Sigmoid colon (tissue), 7 donors: Measurements from ENCODE around the gene PSORS1C1. TPM values are rescaled to one million over a fixed set of nuclear protein-coding genes. Genes with fewer than 3 reads are reported as not detected.
"Not testable (repeated sequence)": the region's sequence is repeated elsewhere in the genome, so short reads cannot be mapped to it uniquely, and the experiment has no call there.

Source experiments
- DNase-seq: peaks from one replicate; pipeline ENCODE4 v3.0.0-alpha.2; 2019
- H3K27ac ChIP-seq, 4 donors: fragments of 200-600 bp; sonication (generic); one replicate each; pipeline ENCODE4 v1.5.1; 2016 to 2019; ENCODE audit warnings: mild to moderate bottlenecking in 1 of 4
- H3K27me3 ChIP-seq, 3 donors: fragments of 200-600 bp; sonication (generic); one replicate each; pipeline ENCODE4 v1.5.1; 2019; ENCODE audit warnings: mild to moderate bottlenecking in 1 of 3
- H3K36me3 ChIP-seq, 4 donors: fragments of 200-600 bp; sonication (generic); one replicate each; pipeline ENCODE4 v1.5.1; 2016 to 2019
- H3K4me1 ChIP-seq, 4 donors: fragments of 200-600 bp; sonication (generic); one replicate each; pipeline ENCODE4 v1.5.1; 2017 to 2019
- H3K4me3 ChIP-seq, 4 donors: fragments of 200-600 bp; sonication (generic); one replicate each; pipeline ENCODE4 v1.5.1; 2017 to 2019; ENCODE audit warnings: mild to moderate bottlenecking in 2 of 4, moderate library complexity in 1 of 4
- H3K9me3 ChIP-seq, 4 donors: fragments of 200-600 bp in 3 of 4; sonication (generic) in 3 of 4; one replicate each; pipeline versions ENCODE4 v1.5.1 to v1.6.1; 2013 to 2019
- CTCF ChIP-seq, 4 experiments: fragments of 450-650 bp in 3 of 4; fragments of 200-600 bp in 1 of 4; IDR thresholded peaks; one replicate each; pipeline ENCODE4 v1.5.1; 2016 to 2019; ENCODE audit warnings: antibody characterized with exemption in 4 of 4, mild to moderate bottlenecking in 3 of 4, moderate library complexity in 2 of 4
- EP300 ChIP-seq, 4 donors: sonication (generic); formaldehyde crosslinking; IDR thresholded peaks; one replicate each; pipeline ENCODE4 v1.6.1; 2017; ENCODE audit warnings: antibody characterized with exemption in 4 of 4
- POLR2A ChIP-seq, 2 donors: fragments of 450-650 bp; IDR thresholded peaks; one replicate each; pipeline ENCODE4 v1.6.1; 2016; ENCODE audit warnings: antibody characterized with exemption in 2 of 2, mild to moderate bottlenecking in 2 of 2, moderate library complexity in 2 of 2
- POLR2AphosphoS5 ChIP-seq, 4 donors: sonication (generic); formaldehyde crosslinking; IDR thresholded peaks; one replicate each; pipeline ENCODE4 v1.6.1; 2017; ENCODE audit warnings: antibody characterized with exemption in 4 of 4
- WGBS, 2 donors: extraction: QIAGEN DNeasy Blood & Tissue Kit; methylation state at CpG; one replicate each; pipeline ENCODE4 v1.1.7; 2013; 5-methylcytosine and 5-hydroxymethylcytosine counted together
- intact Hi-C: fragments of 100-400 bp; cut with DNase I; formaldehyde crosslinking; loops from one replicate; pipeline ENCODE4 v1.15.1; 2023
- polyA plus RNA-seq, 3 donors: library from polyadenylated mRNA; stranded (reverse); fragments of 200-250 nt; gene quantifications; one replicate each; pipeline ENCODE4 v1.2.3, GENCODE V29; 2013
- small RNA-seq, 3 donors: library from RNA; depleted of rRNA; stranded (forward); fragments of <200 nt; gene quantifications; one replicate each; pipeline ENCODE3, GENCODE V24; 2016
- total RNA-seq, 4 donors: library from RNA; depleted of rRNA; stranded (reverse); fragments of >200 nt; gene quantifications; one replicate each; pipeline ENCODE4 v1.1.0, GENCODE V29; 2016
- donor health status: healthy with polysubstance abuse.
- donor health status: Bipolar disorder and iron deficiency.
- donor health status: healthy.

PSORS1C1 gene
- total and polyA plus RNA-seq, 7 donors = 0.49 to 33.3 (median 2.7) TPM

DNA sequence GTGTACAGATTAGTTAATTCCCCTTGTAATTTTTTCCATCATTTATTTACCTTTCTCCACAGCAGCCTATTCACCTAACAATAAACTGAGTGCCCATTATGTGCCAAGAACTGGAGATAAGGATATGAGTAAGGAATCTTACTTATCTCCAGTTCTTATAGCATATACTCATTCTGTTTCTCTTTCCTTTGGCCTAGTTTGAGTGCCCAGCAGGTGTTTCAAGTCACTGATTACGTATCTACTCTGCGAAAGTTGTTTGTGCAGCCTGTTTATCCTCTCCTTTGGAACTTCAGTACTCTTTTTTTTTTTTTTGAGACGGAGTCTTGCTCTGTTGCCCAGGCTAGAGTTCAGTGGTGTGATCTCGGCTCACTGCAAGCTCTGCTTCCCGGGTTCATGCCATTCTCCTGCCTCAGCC is 73.2 kb downstream of the PSORS1C1 start:
- no peak overlapping the region for H3K4me3 ChIP-seq
- H3K36me3 ChIP-seq = no peaks in the 10 kb centered on the region
- no peak overlapping the region for H3K27ac ChIP-seq
- no peak for DNase-seq
- intact Hi-C loops = no loop called here
- WGBS, 2 donors = 13 to 63% methylated on average over 5 of the region's 5 CpGs
- H3K27me3 ChIP-seq = no peaks in the 10 kb centered on the region
- H3K9me3 ChIP-seq = no peaks in the 10 kb centered on the region
- no peaks in the 10 kb centered on the region for H3K4me1 ChIP-seq
- TF ChIP-seq EP300 (IDR thresholded peaks at IDR 0.05) (no peak), POLR2A (IDR thresholded peaks at IDR 0.05) (no peak), CTCF (IDR thresholded peaks at IDR 0.05) (no peak), POLR2AphosphoS5 (IDR thresholded peaks at IDR 0.05) (no peak)

DNA sequence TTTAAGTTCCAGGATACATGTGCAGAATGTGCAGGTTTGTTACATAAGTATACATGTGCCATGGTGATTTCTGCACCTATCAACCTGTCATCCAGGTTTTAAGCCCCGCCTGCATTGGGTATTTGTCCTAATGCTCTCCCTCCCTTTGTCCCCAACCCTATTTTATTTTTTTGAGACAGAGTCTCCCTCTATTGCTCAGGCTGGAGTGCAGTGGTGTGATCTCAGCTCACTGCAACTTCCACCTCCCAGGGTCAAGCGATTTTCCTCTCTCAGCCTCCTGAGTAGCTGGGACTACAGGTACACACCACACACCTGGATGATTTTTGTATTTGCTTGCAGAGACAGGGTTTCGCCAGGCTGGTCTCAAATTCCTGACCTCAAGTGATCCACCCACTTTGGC is 74.6 kb downstream of the PSORS1C1 start:
- 73 to 90% methylated on average over 3 of the region's 3 CpGs for WGBS, 2 donors
- H3K9me3 ChIP-seq, H3K4me3 ChIP-seq, H3K36me3 ChIP-seq, H3K27me3 ChIP-seq, H3K27ac ChIP-seq, intact Hi-C loops, H3K4me1 ChIP-seq, DNase-seq: not testable (repeated sequence)

Small RNA genes lying within 50 kb of the gene (small RNA-seq; reads per million reads assigned to genes)
- gene POLR2LP1 = 0 reads per million in 3 donors
- gene RNU6-1133P = 0 reads per million in 3 donors

Other genes starting within 250 kb of the PSORS1C1 start
- gene DDR1, start 230.3 kb upstream of the PSORS1C1 start, total RNA-seq = 10 to 100 TPM in 2 of 4 donors, 1 to 10 TPM in 2; 7.9 to 25.2 (median 13.6) TPM
- gene DDR1, start 230.3 kb upstream of the PSORS1C1 start, polyA plus RNA-seq = 100 to 1,000 TPM in 1 of 3 donors, 10 to 100 TPM in 2; 25.7 to 110 (median 27.0) TPM
- gene GTF2H4, start 206.6 kb upstream of the PSORS1C1 start, total RNA-seq = 10 to 100 TPM in 2 of 4 donors, 1 to 10 TPM in 2; 7.7 to 28.5 (median 13.1) TPM
- 10 to 100 TPM in 2 of 3 donors, 1 to 10 TPM in 1; 9.9 to 21.9 (median 12.6) TPM for gene GTF2H4, start 206.6 kb upstream of the PSORS1C1 start, polyA plus RNA-seq
- gene VARS2, start 200.6 kb upstream of the PSORS1C1 start, total RNA-seq = 10 to 100 TPM in 1 of 4 donors, 1 to 10 TPM in 3; 6.7 to 13.0 (median 9.0) TPM
- gene VARS2, start 200.6 kb upstream of the PSORS1C1 start, polyA plus RNA-seq = 10 to 100 TPM in 1 of 3 donors, 1 to 10 TPM in 2; 6.9 to 23.0 (median 7.8) TPM
- not detected for gene SFTA2, start 182.6 kb upstream of the PSORS1C1 start, total RNA-seq
- gene SFTA2, start 182.6 kb upstream of the PSORS1C1 start, polyA plus RNA-seq = 1 to 10 TPM in 1 of 3 donors, not detected in 2; 3.6 TPM
- gene MUCL3, start 173.8 kb upstream of the PSORS1C1 start, total RNA-seq = not detected
- gene MUCL3, start 173.8 kb upstream of the PSORS1C1 start, polyA plus RNA-seq = under 1 TPM in 1 of 3 donors, not detected in 2; under 0.01 TPM
- not detected for gene MUC21, start 131.1 kb upstream of the PSORS1C1 start, total RNA-seq
- 1 to 10 TPM in 1 of 3 donors, under 1 TPM in 1, not detected in 1; 0.19 to 1.2 TPM for gene MUC21, start 131.1 kb upstream of the PSORS1C1 start, polyA plus RNA-seq
- gene MUC22, start 104.3 kb upstream of the PSORS1C1 start, total RNA-seq = not detected
- gene MUC22, start 104.3 kb upstream of the PSORS1C1 start, polyA plus RNA-seq = not detected
- not detected for gene C6orf15, start 2.2 kb upstream of the PSORS1C1 start, total RNA-seq
- not detected for gene C6orf15, start 2.2 kb upstream of the PSORS1C1 start, polyA plus RNA-seq
- gene CDSN, start 5.6 kb downstream of the PSORS1C1 start, total RNA-seq = not detected
- not detected for gene CDSN, start 5.6 kb downstream of the PSORS1C1 start, polyA plus RNA-seq
- gene PSORS1C2, start 24.3 kb downstream of the PSORS1C1 start, total RNA-seq = not detected
- gene PSORS1C2, start 24.3 kb downstream of the PSORS1C1 start, polyA plus RNA-seq = not detected
- 10 to 100 TPM in 3 of 4 donors, 1 to 10 TPM in 1; 8.7 to 20.2 (median 12.7) TPM for gene CCHCR1, start 43.0 kb downstream of the PSORS1C1 start, total RNA-seq
- 10 to 100 TPM; 11.4 to 39.3 (median 14.8) TPM for gene CCHCR1, start 43.0 kb downstream of the PSORS1C1 start, polyA plus RNA-seq
- 1 to 10 TPM; 2.6 to 4.6 (median 3.0) TPM for gene TCF19, start 43.8 kb downstream of the PSORS1C1 start, total RNA-seq
- 10 to 100 TPM in 1 of 3 donors, 1 to 10 TPM in 2; 3.6 to 11.7 (median 6.2) TPM for gene TCF19, start 43.8 kb downstream of the PSORS1C1 start, polyA plus RNA-seq
- gene POU5F1, start 55.9 kb downstream of the PSORS1C1 start, total RNA-seq = under 1 TPM in 2 of 4 donors, not detected in 2; 0.16 to 0.27 TPM
- 1 to 10 TPM in 2 of 3 donors, not detected in 1; 1.6 to 9.8 TPM for gene POU5F1, start 55.9 kb downstream of the PSORS1C1 start, polyA plus RNA-seq
- gene HLA-C, start 157.3 kb downstream of the PSORS1C1 start, total RNA-seq = 100 to 1,000 TPM; 129 to 351 (median 273) TPM
- gene HLA-C, start 157.3 kb downstream of the PSORS1C1 start, polyA plus RNA-seq = 100 to 1,000 TPM; 166 to 907 (median 437) TPM
- gene HLA-B, start 242.4 kb downstream of the PSORS1C1 start, total RNA-seq = 100 to 1,000 TPM; 346 to 491 (median 365) TPM
- 1,000 to 10,000 TPM in 2 of 3 donors, 100 to 1,000 TPM in 1; 279 to 3,047 (median 1,275) TPM for gene HLA-B, start 242.4 kb downstream of the PSORS1C1 start, polyA plus RNA-seq